OCI-LY7 (cell line): ENCODE results near the gene INTS11.

Experiments
- EZH2phosphoT487 ChIP-seq: fragments of 200-600 bp; sonication (generic); IDR thresholded peaks from 2 replicates; pipeline ENCODE4 v1.6.1; 2018; ENCODE audit warnings: low read depth, borderline replicate concordance, mild to moderate bottlenecking, mixed run types, antibody characterized with exemption, low read length, moderate library complexity, mixed read lengths
- TF ChIP-seq, protein P1 (sequence below): fragments of 200-600 bp; sonication (generic); conservative IDR thresholded peaks from 2 replicates; pipeline ENCODE4 v1.5.1; 2014; ENCODE audit warnings: mild to moderate bottlenecking, antibody characterized with exemption, low read length, moderate library complexity, mixed read lengths

DNA sequence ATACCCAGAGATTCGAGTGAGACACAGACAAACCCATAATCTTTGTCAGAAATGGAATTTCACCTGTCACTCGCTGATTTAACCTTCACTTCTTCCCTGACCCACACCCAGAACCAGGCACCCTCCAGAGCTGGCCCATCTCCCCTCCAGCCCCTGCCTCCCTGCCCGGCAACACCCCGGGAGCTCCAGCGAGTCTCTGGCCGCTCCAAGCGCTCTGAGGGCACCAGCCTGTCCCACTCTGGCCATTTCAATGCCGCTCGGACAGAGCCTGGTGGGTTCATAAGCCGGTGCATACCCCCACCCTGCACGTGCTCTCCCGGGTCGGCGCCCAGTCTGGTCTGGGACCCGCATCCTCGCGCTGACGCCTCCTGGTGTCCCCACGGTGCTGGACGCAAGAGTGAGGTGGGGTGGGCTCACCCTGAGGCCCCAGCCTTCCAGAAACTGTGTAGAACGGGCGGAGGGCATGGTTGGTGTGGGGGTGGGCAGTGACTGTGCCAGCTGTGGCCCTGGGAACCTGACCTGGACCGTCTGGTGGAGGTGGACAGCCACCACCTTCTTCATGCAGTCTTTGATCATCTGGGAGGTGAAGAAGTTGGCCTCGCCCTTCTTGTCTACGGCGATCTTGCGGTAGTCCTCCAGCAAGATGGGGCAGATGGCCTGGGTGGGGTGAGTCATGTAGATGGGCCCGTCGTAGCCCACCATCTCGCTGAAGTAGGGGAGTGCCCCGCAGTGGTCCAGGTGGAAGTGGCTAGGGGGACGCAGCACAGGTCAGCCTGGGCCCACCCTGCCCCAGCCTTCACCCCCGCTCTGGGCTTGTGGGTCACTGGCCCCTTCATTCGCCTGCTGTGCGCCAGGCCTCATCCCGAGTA lies 5.4 kb downstream of the INTS11 start:
- TF ChIP-seq, protein P1, sequence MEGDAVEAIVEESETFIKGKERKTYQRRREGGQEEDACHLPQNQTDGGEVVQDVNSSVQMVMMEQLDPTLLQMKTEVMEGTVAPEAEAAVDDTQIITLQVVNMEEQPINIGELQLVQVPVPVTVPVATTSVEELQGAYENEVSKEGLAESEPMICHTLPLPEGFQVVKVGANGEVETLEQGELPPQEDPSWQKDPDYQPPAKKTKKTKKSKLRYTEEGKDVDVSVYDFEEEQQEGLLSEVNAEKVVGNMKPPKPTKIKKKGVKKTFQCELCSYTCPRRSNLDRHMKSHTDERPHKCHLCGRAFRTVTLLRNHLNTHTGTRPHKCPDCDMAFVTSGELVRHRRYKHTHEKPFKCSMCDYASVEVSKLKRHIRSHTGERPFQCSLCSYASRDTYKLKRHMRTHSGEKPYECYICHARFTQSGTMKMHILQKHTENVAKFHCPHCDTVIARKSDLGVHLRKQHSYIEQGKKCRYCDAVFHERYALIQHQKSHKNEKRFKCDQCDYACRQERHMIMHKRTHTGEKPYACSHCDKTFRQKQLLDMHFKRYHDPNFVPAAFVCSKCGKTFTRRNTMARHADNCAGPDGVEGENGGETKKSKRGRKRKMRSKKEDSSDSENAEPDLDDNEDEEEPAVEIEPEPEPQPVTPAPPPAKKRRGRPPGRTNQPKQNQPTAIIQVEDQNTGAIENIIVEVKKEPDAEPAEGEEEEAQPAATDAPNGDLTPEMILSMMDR, result no peak
- TF ChIP-seq EZH2phosphoT487, result no peak
